Raji (cell line): ENCODE data around the gene HTT.

Experiments used
- POLR2A ChIP-seq: IDR thresholded peaks from 2 replicates; pipeline ENCODE4 v1.6.1; 2011; ENCODE audit warnings: low read depth, low read length, control low read depth; ENCODE audit not compliant: insufficient read depth

The HTT gene

GRCh38 chr4:3208826-3209225, 134.3 kb downstream of the HTT start:
- TF ChIP-seq POLR2A = no peak

DNA sequence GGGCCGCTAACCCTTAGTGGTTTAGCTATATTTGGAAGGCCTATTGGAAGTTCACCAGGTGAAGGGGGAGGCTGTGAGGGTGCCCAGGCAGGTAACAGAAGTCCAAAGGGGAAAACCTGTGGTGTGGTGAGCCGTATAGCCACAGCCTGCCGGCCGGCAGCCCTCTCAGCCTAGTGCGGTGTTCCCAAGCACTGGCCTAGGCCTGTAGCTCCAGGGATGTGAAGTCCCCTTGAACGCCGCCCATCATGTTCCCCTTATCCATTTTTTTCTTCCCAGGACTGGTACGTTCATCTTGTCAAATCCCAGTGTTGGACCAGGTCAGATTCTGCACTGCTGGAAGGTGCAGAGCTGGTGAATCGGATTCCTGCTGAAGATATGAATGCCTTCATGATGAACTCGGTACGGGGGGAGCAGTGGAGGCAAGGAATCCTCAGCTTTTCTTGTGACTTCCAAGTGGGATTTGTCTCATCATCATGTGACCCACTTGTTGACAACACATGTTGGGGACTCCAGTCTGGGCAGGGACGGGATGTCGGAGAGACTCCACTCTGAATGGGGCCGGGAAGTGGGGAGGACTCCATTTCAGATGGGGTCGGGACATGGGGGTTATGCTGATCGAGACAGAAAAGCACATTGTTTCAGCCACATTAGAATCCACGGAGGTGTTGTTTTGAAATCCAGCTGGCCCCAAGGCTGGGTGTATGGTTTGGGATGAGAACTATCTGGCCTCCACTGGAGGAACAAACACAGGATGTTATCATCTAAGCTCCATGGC, 135.3 kb downstream of the HTT start:
- no peak for TF ChIP-seq POLR2A

DNA sequence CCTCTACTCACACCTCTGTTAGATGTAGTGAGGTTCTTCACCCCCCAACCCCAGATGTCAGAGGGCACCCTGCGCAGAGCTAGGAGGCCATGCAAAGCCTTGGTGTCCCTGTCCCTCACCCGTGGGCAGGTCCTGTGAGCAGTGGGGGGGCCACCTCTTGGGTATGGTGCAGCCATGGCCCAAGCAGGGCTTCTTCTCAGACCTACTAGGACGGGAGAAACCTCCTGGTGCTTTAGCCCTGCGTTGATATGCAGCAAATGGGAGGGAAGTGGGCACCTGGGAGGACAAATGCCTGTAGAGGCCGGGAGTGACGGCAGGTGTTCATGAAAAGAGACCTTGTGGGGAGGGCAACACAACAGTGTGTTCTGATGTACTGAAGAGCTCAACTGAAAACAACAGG, 136.0 kb downstream of the HTT start:
- no peak for TF ChIP-seq POLR2A

- TF ChIP-seq POLR2A = no peak
These were observed 137.4 kb downstream of the HTT start for GRCh38 chr4:3211866-3212265.

DNA sequence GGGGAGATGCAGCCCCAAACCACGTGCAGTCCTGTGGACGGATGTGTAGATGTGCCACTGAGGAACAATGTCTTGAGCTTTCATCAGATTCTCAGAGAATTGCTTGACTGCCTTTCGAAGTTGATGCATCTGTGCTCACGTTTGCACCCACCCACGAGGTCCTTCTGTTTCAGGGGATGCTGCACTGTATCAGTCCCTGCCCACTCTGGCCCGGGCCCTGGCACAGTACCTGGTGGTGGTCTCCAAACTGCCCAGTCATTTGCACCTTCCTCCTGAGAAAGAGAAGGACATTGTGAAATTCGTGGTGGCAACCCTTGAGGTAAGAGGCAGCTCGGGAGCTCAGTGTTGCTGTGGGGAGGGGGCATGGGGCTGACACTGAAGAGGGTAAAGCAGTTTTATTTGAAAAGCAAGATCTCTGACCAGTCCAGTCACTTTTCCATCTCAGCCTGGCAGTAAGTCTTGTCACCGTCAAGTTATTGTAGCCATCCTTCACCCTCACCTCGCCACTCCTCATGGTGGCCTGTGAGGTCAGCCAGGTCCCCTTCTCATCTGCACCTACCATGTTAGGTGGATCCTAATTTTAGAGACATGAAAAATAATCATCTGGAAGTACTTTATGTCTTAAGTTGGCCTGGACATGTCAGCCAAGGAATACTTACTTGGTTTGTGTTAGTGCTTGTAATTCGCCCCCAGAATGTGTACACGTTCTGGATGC, 138.1 kb downstream of the HTT start:
- no peak for TF ChIP-seq POLR2A

DNA sequence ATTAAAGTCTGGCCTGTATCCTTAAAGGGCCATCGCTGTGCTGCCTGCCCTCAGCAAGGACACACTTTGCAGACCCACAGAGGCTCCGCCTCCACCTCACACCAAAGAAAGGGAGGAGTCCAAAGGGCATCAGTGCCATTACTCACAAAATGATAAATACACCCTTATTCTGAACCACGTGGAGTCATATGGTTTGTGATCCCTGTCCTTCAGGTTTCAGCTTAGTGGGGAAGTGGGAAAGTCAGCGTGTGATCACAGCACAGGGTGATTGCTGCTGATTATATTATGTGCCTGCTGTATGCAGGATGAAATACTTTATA, 138.6 kb downstream of the HTT start:
- no peak for TF ChIP-seq POLR2A

- no peak for TF ChIP-seq POLR2A
These were observed 139.3 kb downstream of the HTT start for GRCh38 chr4:3213661-3214250.

DNA sequence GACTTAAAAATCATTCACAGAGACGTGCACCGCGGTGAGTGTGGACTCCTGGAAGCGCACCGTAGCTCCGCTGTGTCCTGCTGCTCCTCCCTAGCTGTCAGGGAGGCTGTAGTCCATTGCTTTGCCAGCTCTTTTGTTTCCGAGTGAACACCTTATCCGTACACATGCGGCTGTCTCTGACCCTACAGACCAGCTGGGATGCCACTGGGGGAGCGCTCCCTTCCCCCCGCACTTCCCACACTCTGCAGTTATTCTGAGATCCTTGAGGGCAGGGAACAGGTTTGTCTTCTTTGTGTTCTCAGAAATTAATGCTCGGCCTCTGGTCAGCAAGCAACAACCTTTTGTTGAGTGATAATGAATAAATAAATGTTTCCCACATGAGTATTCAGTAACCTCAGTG, 140.8 kb downstream of the HTT start:
- TF ChIP-seq POLR2A = no peak

GRCh38 chr4:3215733-3216132, 141.3 kb downstream of the HTT start:
- no peak for TF ChIP-seq POLR2A

GRCh38 chr4:3217266-3217665, 142.8 kb downstream of the HTT start:
- no peak for TF ChIP-seq POLR2A

DNA sequence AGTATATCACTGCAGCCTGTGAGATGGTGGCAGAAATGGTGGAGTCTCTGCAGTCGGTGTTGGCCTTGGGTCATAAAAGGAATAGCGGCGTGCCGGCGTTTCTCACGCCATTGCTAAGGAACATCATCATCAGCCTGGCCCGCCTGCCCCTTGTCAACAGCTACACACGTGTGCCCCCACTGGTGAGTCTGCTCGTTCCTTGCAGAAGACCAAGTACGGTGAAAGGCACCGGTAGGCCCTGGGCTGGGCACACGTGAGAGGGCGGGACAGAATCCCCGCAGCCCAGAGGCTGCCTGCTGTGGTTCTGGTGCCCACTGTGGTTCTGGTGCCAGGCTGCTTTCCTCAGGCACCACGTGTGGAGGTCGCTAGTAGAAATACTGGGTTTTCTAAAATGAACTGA, 143.3 kb downstream of the HTT start:
- no peak for TF ChIP-seq POLR2A

DNA sequence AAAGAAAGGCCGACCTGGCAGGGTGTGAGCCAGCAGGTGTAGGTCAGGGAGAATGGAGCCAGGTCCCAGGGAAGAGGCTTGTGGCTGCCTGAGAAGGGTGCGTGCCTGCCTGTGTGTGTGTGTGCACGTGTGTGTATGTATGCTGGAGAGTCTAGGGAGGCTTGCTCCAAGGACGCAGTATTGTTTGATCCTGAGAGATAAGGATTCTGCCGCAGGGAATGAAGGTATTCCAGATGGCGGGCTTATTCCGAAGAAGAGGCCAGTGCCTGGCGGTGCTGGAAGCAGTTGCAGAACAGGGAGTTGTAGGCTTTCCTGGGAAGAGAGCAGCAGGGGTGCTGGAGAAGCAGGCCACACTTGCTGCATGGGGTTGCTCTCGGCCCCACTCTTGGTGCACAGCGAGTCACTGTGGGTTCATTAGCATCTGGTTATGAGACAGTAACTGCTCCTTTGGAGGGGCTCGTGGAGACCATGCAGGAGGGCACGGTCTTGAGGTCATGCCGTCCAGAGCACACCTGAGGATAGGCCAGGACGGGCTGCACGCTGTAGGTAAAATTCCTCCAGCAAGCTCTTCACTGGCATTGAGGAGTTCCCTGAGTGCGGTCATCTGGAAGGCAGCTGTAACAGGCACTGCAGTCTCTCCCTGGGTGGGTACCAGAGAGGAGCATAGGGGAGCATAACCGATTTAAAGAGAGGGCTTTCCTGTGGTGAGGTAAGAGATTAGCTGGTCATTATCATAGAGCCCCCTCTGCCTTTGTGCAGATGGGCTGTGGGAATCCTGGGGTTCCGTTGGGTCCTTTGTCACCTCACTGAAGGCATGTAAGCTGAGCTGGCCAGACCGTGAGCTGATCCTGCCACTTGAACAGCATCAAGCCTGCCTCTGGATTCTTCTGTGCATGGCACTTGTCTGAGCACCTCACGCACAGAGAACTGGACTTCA, 144.6 kb downstream of the HTT start:
- no peak for TF ChIP-seq POLR2A

- TF ChIP-seq POLR2A = no peak
These were observed 145.4 kb downstream of the HTT start for GRCh38 chr4:3219761-3220475.

DNA sequence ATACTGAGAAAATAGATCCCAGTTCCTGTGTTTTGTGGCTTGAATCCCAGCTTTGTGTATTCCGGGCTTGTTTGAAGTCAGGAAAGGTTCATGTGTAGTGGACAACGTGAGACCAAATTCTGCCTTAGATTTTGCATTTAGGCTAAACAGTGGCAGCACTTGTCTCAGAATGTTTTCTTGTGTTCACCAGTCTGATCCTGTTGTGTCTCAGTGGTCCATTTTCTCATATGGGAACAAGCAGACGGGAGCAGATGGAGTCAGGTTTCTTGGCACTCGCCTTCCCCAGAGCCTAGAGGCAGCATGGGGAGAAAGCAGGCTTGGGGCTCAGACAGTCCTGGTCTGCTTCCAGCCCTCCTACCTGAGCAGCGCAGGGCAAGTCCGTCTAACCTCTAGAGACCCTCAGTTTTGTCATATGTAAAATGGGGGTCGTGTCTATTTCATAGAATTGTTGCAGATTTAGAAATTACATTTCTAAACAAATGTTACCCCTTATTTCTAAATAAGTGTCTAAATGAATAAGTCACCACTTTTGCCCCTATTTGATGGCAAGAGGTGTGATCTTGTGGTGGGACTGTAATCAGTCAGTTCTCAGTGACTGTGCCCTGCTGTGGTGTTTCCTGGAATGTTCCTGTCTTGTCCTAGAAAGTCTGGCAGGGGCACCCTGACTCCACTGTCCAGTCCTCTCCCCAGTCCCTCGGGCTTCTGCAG, 146.1 kb downstream of the HTT start:
- no peak for TF ChIP-seq POLR2A
